Measurements from ENCODE around the gene SMG7. TPM values are rescaled to one million over a fixed set of nuclear protein-coding genes. Genes with fewer than 3 reads are reported as not detected.

The SMG7 gene
- total and polyA plus RNA-seq, 2 of the 4 experiments (the other 2 are of a cell fraction): 18.1 to 22.6 TPM

DNA sequence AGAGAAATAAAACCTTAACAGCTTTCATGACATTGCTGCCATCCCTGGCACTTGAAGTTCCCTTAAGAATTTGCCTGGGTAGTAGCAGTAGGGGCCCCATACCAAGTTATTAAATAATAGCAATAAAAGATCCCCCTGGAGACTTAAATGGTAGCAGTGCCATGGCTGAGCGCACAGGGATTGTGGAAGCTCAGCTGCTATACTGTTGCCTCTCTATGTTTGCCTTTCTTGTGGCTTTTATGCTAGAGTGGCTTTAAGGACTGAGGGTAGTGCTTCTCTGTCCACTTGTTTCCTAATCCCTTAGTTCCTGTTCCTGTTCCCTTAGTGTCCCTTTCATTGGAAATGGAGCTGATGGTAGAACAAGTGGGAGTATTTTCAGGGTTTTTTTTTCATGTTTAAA lies 75.8 kb downstream of the SMG7 start:
- Histone ChIP-seq H2BK15ac (ENCODE audit: low read depth, low read length) (no peak overlapping the region), H3K9ac (ENCODE audit: low read depth, low read length) (no peak overlapping the region), H3K4me3 (ENCODE audit: insufficient read depth, low read depth, low read length) (no peak overlapping the region), H4K20me1 (ENCODE audit: insufficient read depth, low read length) (no peaks in the 10 kb centered on the region), H2BK120ac (ENCODE audit: low read depth, low read length) (no peak overlapping the region), H2BK20ac (ENCODE audit: low read depth, low read length) (no peak overlapping the region), H3K9me3 (ENCODE audit: control insufficient read depth, insufficient read depth, low read length) (no peaks in the 10 kb centered on the region), H3K36me3 (ENCODE audit: control insufficient read depth, insufficient read depth, low read length) (peaks cover 40% of the 10 kb centered on the region), H4K8ac (ENCODE audit: low read depth in 2 of 2, low read length in 2 of 2) (no peak overlapping the region), H3K23ac (ENCODE audit: low read depth, low read length) (no peak overlapping the region), H4K91ac (ENCODE audit: insufficient read depth, low read depth, low read length) (no peak overlapping the region), H3K4ac (ENCODE audit: low read depth, low read length) (no peak overlapping the region), H3K9me1 (ENCODE audit: insufficient read depth, low read length) (no peaks in the 10 kb centered on the region), H3K27me3 (ENCODE audit: control insufficient read depth, insufficient read depth, low read length) (no peaks in the 10 kb centered on the region), H2AK5ac (ENCODE audit: low read depth, low read length) (no peak overlapping the region), H3K4me2 (ENCODE audit: low read depth, low read length) (no peak overlapping the region), H4K5ac (ENCODE audit: low read depth, low read length) (no peak overlapping the region), H3K18ac (ENCODE audit: low read depth, low read length) (no peak overlapping the region), H3K27ac (ENCODE audit: insufficient read depth, low read length) (no peak overlapping the region), H2BK5ac (ENCODE audit: low read depth, low read length, poor library complexity, severe bottlenecking) (no peak overlapping the region), H2AK9ac (replicated peaks; ENCODE audit: low read depth, low read length, poor library complexity) (no peak overlapping the region), H3K14ac (replicated peaks; ENCODE audit: low read depth, low read length) (no peak overlapping the region), H2AFZ (replicated peaks; ENCODE audit: low read length, poor library complexity) (no peak overlapping the region), H3K4me1 (ENCODE audit: control insufficient read depth, insufficient read depth, low read length) (no peaks in the 10 kb centered on the region; the same call in 1 of the 2 replicates), H3K56ac (ENCODE audit: extremely low read depth, insufficient read depth, low read length) (no peak overlapping the region), H3K79me1 (ENCODE audit: low read depth in 1 of 2, low read length in 2 of 2) (no peaks in the 10 kb centered on the region; a peak in 1 of 4 replicates)
- no peak for TF ChIP-seq CHD1 (IDR thresholded peaks at IDR 0.05; ENCODE audit: low read depth, low read length)
- TF ChIP-seq BHLHE40 (IDR thresholded peaks at IDR 0.05; ENCODE audit: low read depth, low read length): no peak
- TF ChIP-seq RCOR1 (IDR thresholded peaks at IDR 0.05; ENCODE audit: insufficient replicate concordance, low read length): no peak
- no peak for TF ChIP-seq CEBPB (IDR thresholded peaks at IDR 0.05; ENCODE audit: low read depth, low read length)
- no peak for TF ChIP-seq MXI1 (IDR thresholded peaks at IDR 0.05; ENCODE audit: borderline replicate concordance, low read depth, low read length)
- no peak for TF ChIP-seq MAZ (IDR thresholded peaks at IDR 0.05; ENCODE audit: borderline replicate concordance, low read depth, low read length)
- ATAC-seq (ENCODE audit: low read depth): no peak
- ChIA-PET CTCF (interaction anchor here (1.2 kb wide), 1 partner anchor 80 kb away, joined by 6 read pairs; no protein-coding TSS in a partner anchor), POLR2A (ENCODE audit: unreplicated experiment) (no interaction called here)
- no TSS peak for BruUV-seq (replicated peaks)
- in situ Hi-C loops (cut with MboI; ENCODE audit: low sequenced_read_pairs) (no loop called here), intact Hi-C loops (cut with micrococcal nuclease) (no loop called here), dilution Hi-C loops (cut with HindIII; ENCODE audit: low sequenced_read_pairs, unreplicated experiment) (no loop called here)
- no CpG with 5 or more reads among the region's 1 CpG for WGBS, 2 experiments (ENCODE audit: extremely low coverage in 2 of 2, insufficient read length in 1 of 2)
- no peak for DNase-seq

Measured in IMR-90 (cell line).